ENCODE measurements around the gene AUNIP.

AUNIP gene

GRCh38 chr1:25904943-25905679 lies 45.9 kb upstream of the AUNIP start (continued):
- TF ChIP-seq CTCF (tag by site-specific recombination; IDR thresholded peaks at IDR 0.05), result peak; percentile 28; the same call in 1 of the 2 replicates
- TF ChIP-seq SP2 (tag by site-specific recombination; IDR thresholded peaks at IDR 0.05), result peak; percentile 79
- TF ChIP-seq ZNF335 (tag by site-specific recombination; conservative IDR thresholded peaks at IDR 0.05), result peak; percentile 73
- peak; percentile 99 for TF ChIP-seq KLF10 (tag by site-specific recombination; IDR thresholded peaks at IDR 0.05)
- TF ChIP-seq ZNF37A (tag by site-specific recombination; IDR thresholded peaks at IDR 0.05), result peak; percentile 17; the same call in 1 of the 2 replicates
- no peak for TF ChIP-seq ZBTB26 (tag by site-specific recombination; optimal IDR thresholded peaks at IDR 0.05)
- TF ChIP-seq ZSCAN18 (tag by site-specific recombination; IDR thresholded peaks at IDR 0.05), result no peak

- H3K9me3 ChIP-seq (ENCODE audit: control insufficient read depth, insufficient read depth, low read depth, low read length), result no peaks in the 10 kb centered on the region
- ChIA-PET CTCF (interaction anchor here (0.6 to 3.2 kb wide), 6 partner anchors 8 to 93 kb away, joined by 3 to 35 read pairs (median 7); partner anchors contain the start of gene PAFAH2), POLR2A (interaction anchor here (1.3 kb wide), 1 partner anchor 8 kb away, joined by 8 read pairs; no protein-coding TSS in a partner anchor)
- TF ChIP-seq ZNF561 (tag by site-specific recombination; IDR thresholded peaks at IDR 0.05; ENCODE audit: borderline replicate concordance) (no peak), HIC1 (tag by site-specific recombination; IDR thresholded peaks at IDR 0.05) (no peak), ZNF513 (tag by site-specific recombination; IDR thresholded peaks at IDR 0.05) (no peak), ZNF148 (tag by site-specific recombination; IDR thresholded peaks at IDR 0.05; ENCODE audit: borderline replicate concordance) (no peak), ZNF324 (tag by site-specific recombination; IDR thresholded peaks at IDR 0.05) (no peak), BCL11B (tag by site-specific recombination; IDR thresholded peaks at IDR 0.05; ENCODE audit: low read depth) (no peak)
- peak overlapping the region; percentile 12; the same call in 1 of the 2 replicates for H3K4me3 ChIP-seq (ENCODE audit: low read depth, low read length)
- H3K27ac ChIP-seq (ENCODE audit: extremely low read depth, low read depth, low read length), result no peak overlapping the region
- H3K4me1 ChIP-seq (ENCODE audit: control insufficient read depth, insufficient read depth, low read length), result peaks cover 5% of the 10 kb centered on the region
- H3K36me3 ChIP-seq (ENCODE audit: control insufficient read depth in 2 of 2, insufficient read depth in 1 of 2, low read length in 2 of 2), result peaks cover 32 to 57% of the 10 kb centered on the region in 2 experiments
Observed at GRCh38 chr1:25903986-25904385, 44.7 kb upstream of the AUNIP start.
